CD4-positive, alpha-beta T cell treated with Interferon gamma for 1 hour (primary cell): ENCODE results near the gene VTN.

ENCODE experiments used
- DNase-seq: peaks from one replicate; pipeline ENCODE4 v3.0.0-alpha.2; 2020

The VTN gene, protein sequence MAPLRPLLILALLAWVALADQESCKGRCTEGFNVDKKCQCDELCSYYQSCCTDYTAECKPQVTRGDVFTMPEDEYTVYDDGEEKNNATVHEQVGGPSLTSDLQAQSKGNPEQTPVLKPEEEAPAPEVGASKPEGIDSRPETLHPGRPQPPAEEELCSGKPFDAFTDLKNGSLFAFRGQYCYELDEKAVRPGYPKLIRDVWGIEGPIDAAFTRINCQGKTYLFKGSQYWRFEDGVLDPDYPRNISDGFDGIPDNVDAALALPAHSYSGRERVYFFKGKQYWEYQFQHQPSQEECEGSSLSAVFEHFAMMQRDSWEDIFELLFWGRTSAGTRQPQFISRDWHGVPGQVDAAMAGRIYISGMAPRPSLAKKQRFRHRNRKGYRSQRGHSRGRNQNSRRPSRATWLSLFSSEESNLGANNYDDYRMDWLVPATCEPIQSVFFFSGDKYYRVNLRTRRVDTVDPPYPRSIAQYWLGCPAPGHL

DNA sequence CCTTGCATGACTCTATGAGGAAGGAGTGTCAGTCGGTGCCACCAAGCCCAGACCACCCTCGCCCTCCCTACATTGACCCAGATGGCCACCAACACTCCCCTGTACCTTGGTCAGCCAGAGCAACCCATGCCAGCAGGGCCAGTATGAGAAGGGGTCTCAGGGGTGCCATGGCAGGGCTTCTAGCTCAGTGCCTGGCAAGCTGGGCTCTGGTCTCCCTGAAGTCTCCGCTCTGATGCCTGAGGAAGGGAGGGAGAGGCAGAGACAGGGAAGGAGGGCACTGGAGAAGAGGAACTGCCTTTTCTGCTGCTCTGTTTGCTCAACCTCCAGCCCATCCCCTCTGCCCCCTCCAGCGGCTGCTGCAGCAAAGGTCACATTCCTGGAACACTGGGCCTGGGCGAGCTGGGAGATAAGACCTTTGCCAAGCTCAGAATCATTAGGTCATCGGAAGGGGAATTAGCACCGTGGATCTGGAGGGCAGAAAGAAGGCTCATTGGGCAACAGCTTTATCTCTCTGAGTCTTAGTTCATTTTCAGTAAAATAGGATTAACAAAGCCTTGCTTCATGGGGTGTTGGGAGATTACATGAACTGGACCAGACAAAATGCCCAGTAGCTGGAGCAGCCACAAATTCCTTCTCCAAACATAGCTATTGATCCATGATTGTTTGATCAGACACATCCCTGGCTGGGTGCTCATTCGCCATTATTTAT, at the start of gene VTN:
VTN (minus strand) TSS at position 273 of the 709 bp plus-strand sequence; CDS start at position 169, 104 bp downstream.
- no peak for DNase-seq

DNA sequence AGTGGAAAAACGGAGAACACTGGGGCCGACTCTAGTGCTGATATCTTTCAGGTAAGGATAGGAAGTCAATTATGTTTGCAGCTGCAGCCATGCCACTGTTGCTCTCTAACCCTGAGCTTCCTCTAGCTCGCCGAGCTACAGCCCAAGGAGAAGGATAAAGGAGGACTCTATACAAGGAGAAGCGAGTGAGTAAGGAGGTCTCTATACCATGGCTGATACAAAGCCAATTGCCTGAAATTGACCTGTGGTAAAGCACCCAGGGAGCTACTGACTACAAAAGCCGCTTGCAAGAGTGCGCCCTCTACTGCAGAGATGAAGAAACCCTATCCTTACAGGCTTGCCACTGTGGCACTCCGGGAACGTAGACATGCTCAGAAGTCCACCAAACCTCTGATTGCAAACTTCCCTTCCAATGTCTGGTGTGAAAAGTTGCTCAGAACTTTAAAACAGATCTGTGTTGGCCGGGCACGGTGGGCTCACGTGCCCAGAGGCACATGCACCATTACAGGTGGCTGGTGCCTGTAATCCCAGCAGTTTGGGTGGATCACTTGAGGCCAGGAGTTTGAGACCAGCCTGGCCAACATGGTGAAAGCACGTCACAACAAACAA, 46.7 kb upstream of the VTN start:
- DNase-seq, result peak; percentile 42

DNA sequence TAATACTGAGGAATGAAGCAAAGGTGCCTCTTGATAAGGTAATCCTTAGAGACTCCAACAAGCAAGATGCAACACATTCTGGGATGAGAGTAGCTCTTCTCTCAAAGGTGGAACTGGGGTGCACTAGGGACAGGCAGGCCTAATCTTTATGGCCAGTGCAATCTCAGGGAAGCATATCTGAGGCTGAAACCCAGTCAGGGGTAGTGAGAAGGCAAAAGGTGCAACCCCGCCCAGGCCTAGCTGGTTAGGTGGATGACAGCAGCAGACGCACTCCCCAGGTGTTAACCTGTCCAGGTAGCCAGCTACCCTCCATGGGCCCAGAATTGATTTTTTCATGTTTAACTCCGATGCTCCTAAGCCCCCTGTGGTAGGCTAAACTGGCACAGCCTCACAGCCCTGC, 45.8 kb upstream of the VTN start:
- no peak for DNase-seq

DNA sequence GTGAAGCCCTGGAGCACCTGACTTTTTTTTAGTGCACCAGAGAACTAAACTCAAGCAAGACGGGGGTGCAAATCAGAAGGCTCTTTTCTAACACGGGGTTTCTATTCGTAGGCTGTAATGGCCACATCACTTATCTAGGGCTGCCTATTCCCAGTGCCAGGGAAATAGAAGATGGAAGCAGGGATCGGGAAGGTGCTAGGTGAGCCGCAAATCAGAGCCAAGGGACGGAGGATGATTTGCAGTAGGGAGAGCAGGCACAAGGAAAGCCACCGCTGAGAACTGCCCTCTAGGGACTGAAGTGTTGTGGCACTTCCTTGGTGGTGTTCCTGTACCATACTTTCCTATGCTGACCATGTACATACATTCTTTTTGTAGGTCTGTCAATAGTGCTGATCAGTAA, 43.7 kb upstream of the VTN start:
- DNase-seq, result no peak

DNA sequence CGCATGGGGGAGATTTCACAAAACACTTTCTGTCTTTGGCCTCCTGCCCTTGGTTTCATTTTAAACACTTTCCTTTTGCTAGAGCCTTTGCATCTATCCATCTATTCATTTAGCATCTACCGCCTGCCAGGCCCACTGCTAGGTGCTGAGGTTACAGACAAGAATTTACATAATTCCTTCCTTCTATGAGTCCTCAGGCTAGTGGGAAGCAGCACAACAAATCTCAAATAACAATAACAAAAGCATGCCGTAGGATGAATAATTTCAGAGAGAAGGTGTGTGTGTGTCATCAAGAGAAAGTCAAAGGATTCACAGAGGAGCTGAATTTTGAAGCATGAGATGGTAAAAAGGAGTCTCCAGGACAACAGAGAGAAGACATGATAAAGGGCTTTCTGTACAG, 42.0 kb upstream of the VTN start:
- DNase-seq, result no peak

DNA sequence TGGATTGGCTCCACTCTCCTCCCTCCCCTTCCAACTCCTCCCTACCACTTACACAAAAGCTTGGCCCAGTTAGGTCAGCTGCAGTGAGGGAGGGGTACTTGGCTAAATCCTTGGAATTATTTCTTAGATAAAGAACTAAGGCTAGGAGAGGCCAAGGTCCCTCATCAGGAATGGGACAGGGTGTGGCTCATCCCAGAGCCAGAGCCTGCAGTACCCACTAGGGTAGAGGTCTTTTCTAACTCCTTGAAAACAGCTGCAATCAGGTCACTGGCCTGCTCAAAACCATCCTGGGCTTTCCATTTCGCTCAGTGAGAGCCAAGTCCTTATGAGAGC, 37.8 kb upstream of the VTN start:
- no peak for DNase-seq

DNA sequence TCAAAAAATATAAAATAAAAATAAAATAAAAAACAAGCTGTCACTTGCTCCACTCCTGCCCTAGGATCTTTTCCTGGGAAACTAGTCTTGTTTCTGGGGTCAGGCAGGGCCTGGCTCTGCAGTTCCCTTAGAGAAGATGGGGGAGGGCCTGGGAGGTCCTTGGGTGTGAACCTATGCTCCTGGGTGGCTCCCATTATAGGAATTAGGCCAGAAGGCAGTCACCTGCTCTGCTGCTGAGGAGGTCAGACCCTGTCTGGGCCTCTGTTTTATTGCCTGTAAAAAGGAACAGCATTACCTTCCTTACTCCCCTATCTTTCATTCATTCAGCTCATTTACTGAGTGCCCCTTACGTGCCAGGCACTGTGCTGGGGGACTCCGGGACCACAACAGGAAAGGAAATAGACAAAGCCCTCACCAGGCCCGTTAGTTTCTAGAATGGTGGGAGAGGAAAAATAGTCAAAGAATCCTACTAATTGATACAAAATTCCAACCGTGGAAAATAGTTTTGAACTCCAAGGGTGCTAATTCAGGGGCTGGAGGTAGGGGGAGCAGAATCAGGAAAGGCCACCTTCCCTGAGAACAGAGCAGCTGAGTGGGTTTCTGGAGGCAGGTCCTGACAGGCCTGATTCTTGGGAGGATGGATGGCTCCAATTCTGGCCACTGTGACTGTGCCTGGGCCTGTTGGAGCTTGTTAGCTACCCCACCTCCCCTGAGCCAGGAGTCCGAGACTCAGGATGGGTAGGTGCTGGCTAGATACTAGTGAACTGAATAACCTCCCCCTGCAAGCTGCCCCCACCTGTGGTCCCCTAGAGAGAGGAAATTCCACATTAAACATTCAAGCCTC, 37.2 kb upstream of the VTN start:
- no peak for DNase-seq

DNA sequence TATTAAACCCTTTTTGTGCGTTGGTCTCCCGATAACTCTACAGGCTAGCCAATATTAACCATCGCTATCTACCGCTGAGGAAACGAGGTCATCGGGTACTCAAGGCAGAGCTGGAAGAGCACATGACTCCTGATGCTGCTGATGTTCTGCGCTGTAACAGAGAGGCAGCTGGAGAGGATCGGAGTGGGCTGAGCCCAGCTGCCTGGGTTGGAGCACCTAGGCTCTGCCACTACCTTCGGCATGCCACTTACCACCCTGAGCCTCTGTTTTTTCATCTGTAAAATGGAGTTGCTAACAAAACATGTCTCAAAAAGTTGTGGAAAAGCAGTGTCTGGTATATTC, 36.3 kb upstream of the VTN start:
- DNase-seq, result no peak

DNA sequence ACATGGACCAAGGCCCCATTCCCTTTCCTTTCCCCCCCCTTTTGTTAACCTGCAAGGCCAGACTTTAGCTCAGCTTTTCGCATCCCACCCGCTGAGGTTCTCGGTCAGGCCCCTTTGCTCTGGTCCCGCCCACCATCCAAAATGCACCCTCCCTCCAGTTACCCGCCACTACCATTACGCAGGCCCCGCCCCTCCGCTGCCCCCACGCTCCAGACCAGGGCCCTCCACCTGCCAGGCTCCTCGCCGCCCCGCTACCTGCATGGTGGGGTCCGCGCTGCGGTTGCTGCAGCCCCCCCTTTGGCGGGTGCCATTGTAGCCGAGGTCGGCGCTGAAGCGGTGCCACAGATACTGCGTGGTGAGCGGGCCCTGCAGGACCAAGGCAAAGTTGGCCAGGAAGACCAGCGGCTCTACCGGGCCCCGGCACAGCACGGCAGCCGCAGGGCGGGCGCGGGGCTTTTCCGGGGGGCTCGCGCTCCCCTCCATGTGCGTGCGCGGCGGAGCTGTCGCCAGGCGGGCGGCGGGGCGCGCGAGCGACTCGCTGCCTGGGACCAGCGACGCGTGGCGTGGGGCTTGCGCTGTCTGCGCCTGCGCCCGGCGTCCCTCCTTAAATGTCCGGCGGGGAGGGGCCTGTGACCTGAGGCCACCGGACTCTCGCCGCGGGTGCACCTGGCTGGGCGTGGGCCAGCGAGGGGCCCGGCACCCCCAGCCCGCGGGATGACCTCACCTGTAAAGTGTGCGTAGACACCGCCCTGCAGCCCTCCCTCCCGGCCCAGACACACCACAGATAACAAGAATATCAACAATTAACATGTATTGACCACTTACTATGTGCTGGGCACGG, 35.7 kb upstream of the VTN start, which contains the start of gene SLC46A1:
SLC46A1 (minus strand) TSS at position 581 of the 841 bp plus-strand sequence; CDS start at position 483, 98 bp downstream.
- peak; percentile 29 for DNase-seq

DNA sequence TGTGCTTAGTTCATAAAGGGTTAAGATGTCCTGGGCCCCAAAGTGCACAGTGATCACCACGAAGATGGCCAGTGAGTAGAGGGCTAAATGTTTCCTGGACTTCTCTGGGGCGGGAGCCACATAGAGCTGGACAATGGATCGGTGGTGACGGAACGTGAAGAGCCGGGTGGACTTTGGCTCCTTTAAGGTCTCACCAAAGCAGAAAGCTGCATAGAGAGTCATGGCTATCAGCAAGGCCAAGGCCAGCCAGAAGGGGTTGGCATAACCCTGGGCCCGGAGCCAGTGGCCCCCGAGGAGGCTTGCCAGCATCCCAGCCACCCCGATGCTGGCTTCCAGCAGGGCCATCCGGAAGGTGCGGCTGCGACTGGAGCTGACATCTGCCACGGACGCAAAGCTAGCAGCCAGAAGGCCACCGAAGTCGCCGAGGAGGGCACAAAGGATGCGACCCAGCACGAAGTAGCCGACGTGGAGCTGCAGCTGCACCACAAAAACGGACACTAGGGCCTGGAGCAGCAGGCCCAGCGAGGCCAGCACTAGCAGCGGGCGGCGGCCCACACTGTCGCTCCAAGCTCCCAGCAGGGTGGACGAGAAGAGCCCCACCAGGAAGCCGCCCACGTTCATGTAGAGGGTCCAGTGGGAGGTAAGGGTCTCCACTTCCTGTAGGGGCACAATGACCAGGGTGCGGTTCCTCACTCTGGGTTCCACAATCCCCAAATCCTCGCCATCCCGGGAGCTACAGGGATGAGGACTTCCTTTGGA, 34.9 kb upstream of the VTN start:
- DNase-seq, result no peak

DNA sequence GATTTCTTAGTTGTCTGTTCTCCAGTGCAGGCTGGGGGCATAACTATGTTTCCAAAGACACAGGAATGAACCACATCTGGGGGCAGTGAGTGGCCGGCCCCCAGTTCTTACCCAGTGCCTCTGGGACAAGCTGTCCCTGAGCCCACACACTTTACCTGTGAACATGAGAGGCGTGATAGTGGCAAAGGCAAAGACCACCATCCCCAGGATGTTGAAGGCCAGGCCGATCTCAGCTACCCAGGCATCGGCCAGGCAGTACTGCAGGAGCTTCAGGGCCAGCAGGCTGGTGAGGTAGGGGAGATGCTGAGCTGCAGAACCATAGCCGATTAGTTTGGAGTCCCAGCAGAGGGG, 34.3 kb upstream of the VTN start:
- DNase-seq, result no peak

DNA sequence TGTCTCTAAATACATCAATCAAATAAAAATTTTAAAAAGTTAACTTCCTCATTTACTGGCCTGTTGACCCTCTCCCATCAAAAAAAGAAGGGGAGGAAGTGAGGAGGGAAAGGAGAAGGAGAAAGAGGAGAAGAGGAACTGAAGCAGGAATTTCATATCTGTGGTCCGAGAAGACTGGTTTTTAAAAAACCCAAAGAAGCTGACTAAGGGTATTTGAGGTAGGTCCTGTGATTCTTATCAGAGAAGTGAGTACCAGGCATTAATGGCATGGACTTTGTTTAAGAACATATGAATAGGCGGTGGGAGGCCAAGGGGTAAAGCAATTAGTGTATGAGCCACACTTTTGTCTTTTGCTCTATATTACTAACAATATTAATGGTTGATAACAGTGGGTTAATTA, 33.9 kb upstream of the VTN start:
- DNase-seq, result no peak

DNA sequence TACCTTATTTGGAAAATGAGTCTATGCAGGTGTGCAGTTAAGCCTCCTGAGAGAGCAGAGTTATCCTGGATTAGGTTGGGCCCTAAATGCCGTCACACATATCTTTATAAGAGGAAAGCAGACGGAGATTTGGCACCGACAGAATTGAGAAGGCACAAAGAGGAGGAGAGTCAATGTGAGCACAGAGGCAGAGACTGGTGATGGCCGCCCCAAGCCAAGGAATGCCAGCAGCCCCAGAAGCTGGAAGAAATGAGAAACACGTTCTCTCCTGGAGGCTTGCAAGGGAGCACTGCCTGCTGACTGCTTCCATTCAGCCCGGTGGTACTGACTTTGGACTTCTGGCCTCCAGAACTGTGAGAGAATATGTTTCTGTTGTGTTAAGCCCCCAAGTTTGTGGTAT, 32.7 kb upstream of the VTN start:
- no peak for DNase-seq

DNA sequence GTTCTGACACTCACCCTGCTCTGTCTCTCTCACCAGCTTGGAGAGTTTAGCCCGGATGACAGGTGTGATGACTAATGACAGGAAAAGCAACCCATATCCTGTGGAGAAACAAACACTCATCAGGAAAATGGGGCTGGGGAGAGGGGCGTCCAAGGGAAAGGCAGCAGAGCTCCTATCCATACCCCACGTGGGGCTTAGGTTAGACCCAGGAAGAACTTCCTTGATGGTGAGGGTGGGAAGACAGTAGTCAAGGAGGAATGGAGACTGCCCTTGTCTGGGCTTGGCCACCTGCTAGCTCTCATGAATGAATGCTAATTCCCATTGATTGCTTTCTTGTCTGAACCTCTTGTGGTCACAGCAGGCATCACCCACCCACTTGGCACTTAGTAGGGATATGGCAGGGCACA, 32.1 kb upstream of the VTN start:
- no peak for DNase-seq

DNA sequence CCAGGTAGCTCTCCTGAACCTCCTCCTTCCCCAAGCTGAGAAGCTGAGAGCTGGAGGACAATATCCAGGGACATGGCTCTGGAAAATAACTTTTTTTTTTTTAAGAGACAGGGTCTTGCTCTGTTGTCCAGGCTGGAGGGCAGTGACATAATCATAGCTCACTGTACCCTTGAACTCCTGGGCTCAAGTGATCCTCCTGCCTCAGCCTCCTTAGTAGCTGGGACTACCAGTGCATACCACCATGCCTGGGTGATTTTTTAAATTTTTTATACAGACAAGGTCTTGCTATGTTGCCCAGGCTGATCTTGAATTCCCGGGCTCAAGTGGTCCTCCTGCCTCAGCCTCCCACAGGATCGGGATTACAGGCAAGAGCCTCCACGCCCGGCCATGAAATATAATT, 29.7 kb upstream of the VTN start:
- no peak for DNase-seq

DNA sequence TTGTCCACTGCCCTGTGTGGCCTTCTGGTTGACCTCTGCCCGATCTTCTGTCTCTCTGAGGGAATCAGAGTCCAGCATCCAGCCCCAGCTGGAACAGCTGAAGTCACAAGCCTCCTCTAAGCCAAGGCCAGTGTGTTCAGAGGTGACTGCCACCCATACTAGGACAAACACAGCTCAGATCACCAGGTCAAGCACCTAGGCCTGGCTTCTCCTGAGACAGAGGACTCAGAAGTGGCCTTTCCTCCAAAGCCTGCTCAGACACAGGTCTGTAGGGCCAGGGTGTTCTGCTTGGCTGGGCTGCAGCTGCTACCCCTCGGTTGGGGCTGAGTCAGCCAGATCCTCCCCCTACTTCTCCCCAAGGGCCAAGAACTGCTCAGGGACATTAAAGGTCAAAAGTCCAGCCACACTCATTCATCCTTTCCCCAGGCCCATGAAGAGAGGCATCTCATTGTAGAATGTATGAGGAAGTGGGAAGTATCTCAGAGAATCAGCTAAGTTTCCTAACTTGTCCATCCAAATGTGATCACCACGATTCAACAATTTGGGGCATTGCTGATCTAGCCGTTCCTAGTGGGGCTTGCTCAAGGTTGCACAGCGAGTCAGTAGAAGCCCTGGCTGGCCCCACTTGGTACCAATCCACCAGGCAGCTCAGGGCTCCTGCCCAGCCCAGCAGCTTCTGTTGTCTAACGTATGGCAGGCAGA, 28.3 kb upstream of the VTN start:
- no peak for DNase-seq

DNA sequence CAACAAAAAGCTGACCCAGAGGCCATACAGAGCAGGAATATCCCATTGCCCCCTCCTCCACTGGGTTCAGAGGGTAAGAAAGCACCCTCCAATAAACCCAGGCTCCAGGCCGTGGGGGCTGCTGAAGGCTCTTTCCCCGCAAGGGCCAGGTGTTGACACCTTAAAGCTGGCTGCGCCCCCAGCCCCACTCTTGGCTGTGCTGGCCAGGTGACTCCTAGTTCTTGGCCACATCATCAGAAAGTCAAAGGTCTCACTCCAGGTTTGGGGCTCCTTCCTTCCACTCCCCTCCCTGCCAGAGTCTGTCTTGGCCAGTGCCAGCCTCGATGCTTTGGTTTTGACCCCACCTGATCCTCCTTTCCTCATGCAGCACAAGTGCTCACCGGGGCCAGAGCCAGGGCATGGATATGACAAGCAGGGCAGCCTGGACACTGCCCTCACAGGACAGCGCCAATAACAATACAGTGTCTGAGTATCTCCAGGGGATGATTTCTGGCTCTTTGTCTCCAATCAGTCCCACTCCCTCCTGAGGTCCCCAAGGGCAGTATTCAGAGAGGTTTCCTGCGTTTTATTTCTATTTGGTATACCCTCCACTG, 27.7 kb upstream of the VTN start:
- no peak for DNase-seq

DNA sequence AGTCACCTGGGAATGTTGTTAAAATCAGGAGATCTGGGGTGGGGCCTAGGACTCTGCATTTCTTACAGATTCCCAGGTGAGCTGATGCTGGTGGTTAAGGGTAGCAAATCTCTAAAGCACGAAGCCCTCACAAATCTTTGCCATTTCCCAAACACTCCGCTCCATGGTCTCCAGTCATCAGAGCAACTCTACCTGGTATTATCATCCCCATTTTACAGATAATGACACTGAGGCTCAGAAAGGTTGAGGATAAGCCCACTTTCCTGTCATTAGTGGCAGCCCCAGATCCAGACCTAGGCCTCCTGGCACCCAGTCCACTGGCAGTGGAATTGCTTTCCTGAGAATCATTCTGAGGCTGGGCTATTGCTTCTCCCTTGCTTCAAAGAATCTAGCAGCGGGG, 27.2 kb upstream of the VTN start:
- DNase-seq, result no peak

DNA sequence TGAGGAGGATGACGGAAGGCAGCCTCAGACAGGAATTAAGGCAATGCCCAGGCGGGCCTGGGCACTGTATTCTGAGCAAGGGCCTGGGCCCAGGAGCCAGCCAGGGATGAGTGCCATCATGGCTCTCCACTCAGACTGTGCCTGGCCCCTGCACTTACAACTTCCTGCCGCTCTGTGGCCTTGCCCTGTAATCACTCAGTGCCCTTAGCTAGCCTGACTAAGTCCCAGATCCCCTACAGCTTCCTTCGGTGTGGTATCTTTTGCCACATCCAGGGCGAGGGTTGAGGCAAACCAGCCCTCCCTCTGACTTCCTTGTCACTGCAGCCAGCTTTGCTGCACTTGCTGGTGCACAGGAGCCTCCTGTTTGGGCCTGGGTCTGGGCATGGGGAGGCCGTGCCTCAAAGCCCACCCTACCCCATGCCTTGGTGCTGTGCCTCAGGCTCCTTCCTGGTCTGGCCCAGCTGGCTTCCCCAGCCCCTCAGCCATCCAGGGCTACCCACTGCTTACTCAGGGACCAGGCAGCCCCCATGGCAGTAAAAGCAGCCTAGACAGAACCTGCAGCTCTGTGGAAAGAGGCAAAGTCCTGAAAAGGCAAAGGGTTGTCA, 26.6 kb upstream of the VTN start:
- no peak for DNase-seq

DNA sequence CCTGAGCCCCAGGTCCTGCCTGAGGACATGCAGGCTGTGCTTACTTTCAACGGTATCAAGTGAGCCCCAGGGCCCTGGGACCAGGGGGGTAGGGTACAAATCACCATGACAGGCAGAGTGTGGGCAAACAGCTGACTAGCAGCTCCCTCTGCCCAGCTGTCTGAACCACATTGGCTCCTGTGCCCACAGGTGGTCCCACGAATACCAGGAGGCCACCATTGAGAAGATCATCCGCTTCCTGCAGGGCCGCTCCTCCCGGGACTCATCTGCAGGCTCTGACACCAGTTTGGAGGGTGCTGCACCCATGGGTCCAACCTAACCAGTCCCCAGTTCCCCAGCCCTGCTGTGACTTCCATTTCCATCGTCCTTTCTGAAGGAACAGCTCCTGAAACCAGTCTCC, 25.9 kb upstream of the VTN start:
- no peak for DNase-seq
